ENCODE results near the gene UBFD1. TPM values are rescaled to one million over a fixed set of nuclear protein-coding genes. Genes with fewer than 3 reads are reported as not detected.
A peak's percentile ranks its signal among the peaks of the same experiment; 100 is the strongest.

Gene UBFD1
- total RNA-seq, 6 experiments from 2014 or later: 94.1 to 130 (median 99.2) TPM

- H3K36me3 Mint-ChIP-seq (ENCODE audit: low read depth): peaks cover 9% of the 10 kb centered on the region
- H3K4me3 Mint-ChIP-seq: no peak overlapping the region
- TF ChIP-seq, protein P1, sequence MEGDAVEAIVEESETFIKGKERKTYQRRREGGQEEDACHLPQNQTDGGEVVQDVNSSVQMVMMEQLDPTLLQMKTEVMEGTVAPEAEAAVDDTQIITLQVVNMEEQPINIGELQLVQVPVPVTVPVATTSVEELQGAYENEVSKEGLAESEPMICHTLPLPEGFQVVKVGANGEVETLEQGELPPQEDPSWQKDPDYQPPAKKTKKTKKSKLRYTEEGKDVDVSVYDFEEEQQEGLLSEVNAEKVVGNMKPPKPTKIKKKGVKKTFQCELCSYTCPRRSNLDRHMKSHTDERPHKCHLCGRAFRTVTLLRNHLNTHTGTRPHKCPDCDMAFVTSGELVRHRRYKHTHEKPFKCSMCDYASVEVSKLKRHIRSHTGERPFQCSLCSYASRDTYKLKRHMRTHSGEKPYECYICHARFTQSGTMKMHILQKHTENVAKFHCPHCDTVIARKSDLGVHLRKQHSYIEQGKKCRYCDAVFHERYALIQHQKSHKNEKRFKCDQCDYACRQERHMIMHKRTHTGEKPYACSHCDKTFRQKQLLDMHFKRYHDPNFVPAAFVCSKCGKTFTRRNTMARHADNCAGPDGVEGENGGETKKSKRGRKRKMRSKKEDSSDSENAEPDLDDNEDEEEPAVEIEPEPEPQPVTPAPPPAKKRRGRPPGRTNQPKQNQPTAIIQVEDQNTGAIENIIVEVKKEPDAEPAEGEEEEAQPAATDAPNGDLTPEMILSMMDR (IDR thresholded peaks at IDR 0.05): no peak
- H3K27me3 Mint-ChIP-seq (ENCODE audit: insufficient read depth): no peaks in the 10 kb centered on the region; the same call in none of the 2 replicates
- no peaks in the 10 kb centered on the region for H3K9me3 Mint-ChIP-seq
- H3K4me1 Mint-ChIP-seq (ENCODE audit: low read depth): no peaks in the 10 kb centered on the region
- no peak overlapping the region for H3K27ac Mint-ChIP-seq
- DNase-seq: no peak
Observed at GRCh38 chr16:23515881-23516280, 41.6 kb upstream of the UBFD1 start.

- peaks cover 16% of the 10 kb centered on the region for H3K36me3 Mint-ChIP-seq (ENCODE audit: low read depth)
Observed at GRCh38 chr16:23516366-23517137, 41.0 kb upstream of the UBFD1 start.

DNA sequence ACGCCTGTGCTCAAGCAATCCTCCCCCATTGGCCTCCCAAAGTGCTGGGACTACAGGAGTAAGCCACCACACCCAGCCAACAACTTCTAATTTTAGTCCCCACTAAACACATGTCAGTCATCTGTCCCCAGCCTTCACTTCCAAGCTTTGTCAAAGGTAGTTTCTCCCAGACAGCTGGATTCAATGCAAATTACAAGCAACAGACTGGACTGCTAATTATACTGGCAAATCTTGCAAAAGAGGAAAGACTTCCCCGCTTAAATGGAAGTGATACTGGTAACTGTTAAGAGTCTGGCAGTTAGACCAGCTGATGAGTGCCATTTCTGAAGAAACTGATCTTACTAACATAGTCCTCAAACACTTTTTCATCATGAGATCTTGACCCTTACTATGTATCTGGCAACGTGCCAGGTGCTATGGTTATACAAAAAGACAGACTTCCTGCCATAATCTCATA is 39.1 kb upstream of the UBFD1 start:
- DNase-seq: no peak
- Mint-ChIP-seq H3K27ac (no peak overlapping the region), H3K4me3 (no peak overlapping the region), H3K9me3 (no peaks in the 10 kb centered on the region), H3K27me3 (ENCODE audit: insufficient read depth) (peaks cover 1% of the 10 kb centered on the region), H3K4me1 (ENCODE audit: low read depth) (no peaks in the 10 kb centered on the region), H3K36me3 (ENCODE audit: low read depth) (peaks cover 35% of the 10 kb centered on the region)
- TF ChIP-seq, protein P1 (IDR thresholded peaks at IDR 0.05): no peak

More at GRCh38 chr16:23516366-23517137, 41.0 kb upstream of the UBFD1 start:
- no peak for DNase-seq
- H3K9me3 Mint-ChIP-seq: no peaks in the 10 kb centered on the region
- no peaks in the 10 kb centered on the region; the same call in none of the 2 replicates for H3K27me3 Mint-ChIP-seq (ENCODE audit: insufficient read depth)
- TF ChIP-seq, protein P1 (IDR thresholded peaks at IDR 0.05): no peak
- H3K4me3 Mint-ChIP-seq: no peak overlapping the region
- H3K4me1 Mint-ChIP-seq (ENCODE audit: low read depth): no peaks in the 10 kb centered on the region
- peak overlapping the region; percentile 0; the same call in 1 of the 2 replicates for H3K27ac Mint-ChIP-seq

- TF ChIP-seq, protein P1 (IDR thresholded peaks at IDR 0.05): no peak
- Mint-ChIP-seq H3K36me3 (ENCODE audit: low read depth) (peaks cover 36% of the 10 kb centered on the region), H3K4me1 (ENCODE audit: low read depth) (no peaks in the 10 kb centered on the region), H3K27me3 (ENCODE audit: insufficient read depth) (peaks cover 1% of the 10 kb centered on the region), H3K27ac (no peak overlapping the region), H3K9me3 (no peaks in the 10 kb centered on the region), H3K4me3 (no peak overlapping the region)
- DNase-seq: no peak
Observed at GRCh38 chr16:23519282-23519681, 38.2 kb upstream of the UBFD1 start.

DNA sequence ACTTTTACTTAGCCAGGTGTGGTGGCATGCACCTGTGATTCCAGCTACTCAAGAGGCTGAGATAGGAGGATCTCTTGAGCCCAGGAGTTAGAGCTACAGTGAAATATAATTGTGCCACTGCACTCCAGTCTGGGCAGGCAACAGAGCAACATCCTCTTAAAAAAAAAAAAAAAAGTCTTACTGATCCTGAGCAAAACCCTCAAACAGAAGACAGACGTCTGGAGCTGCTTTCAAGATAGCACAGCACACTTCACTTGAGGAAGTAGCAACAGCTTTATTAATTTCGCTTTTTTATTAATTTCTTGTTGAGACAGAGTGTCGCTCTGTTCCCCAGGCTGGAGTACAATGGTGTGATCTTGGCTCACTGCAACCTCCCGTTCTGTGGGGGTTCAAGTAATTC is 37.0 kb upstream of the UBFD1 start:
- Mint-ChIP-seq H3K36me3 (ENCODE audit: low read depth) (peaks cover 36% of the 10 kb centered on the region), H3K27ac (no peak overlapping the region), H3K27me3 (ENCODE audit: insufficient read depth) (peaks cover 1% of the 10 kb centered on the region), H3K4me1 (ENCODE audit: low read depth) (no peaks in the 10 kb centered on the region), H3K9me3 (no peaks in the 10 kb centered on the region), H3K4me3 (no peak overlapping the region)
- TF ChIP-seq, protein P1 (IDR thresholded peaks at IDR 0.05): no peak
- no peak for DNase-seq

All from HFFc6 (cell line).